NCI-H128 (cell line): ENCODE data around the gene AGFG1.

ENCODE experiments used
- DNase-seq: peaks from one replicate; lab custom pipeline; 2025; ENCODE audit not compliant: unreplicated experiment; lab: John Stamatoyannopoulos, UW

The AGFG1 gene

GRCh38 chr2:227606476-227606875 is 134.5 kb downstream of the AGFG1 start:
- DNase-seq: no peak

DNA sequence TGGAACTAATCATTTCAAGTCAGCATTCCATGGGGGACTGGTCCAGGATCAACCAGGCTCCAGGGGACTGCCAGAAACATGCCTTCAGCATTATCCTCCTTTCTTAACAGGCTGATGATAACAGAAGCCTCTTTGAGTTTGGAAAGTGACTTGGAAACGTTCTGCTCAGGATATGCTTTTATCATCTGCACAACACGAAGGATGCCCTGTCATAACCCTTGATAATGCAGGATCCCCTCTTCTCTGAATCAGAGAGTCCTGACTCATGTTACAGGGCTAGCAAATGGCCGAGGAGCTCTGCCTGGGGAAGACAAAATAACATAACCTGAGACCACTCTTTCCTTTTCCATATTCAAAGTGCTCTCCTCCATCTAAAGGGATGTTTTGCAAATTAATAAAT is 136.0 kb downstream of the AGFG1 start:
- no peak for DNase-seq

- DNase-seq: no peak
These were observed 136.8 kb downstream of the AGFG1 start for GRCh38 chr2:227608561-227609338.

GRCh38 chr2:227610123-227610522 is 138.2 kb downstream of the AGFG1 start:
- DNase-seq: no peak
